ENCODE data around the gene ARHGAP25.

- TF ChIP-seq CTCF (IDR thresholded peaks at IDR 0.05) (no peak), POLR2A (IDR thresholded peaks at IDR 0.05) (no peak)
Measured at GRCh38 chr2:68738906-68739594, 4.4 kb downstream of the ARHGAP25 start.

All from body of pancreas (tissue), 4 donors.